H9 (cell line): Measurements from ENCODE around the gene PTPRN2. TPM values are rescaled to one million over a fixed set of nuclear protein-coding genes. Genes with fewer than 3 reads are reported as not detected.

Experiments used
- DNase-seq: peaks from one replicate; pipeline ENCODE4 v3.0.0-alpha.2; 2017
- H2AFZ ChIP-seq: one replicate; pipeline ENCODE4 v1.6.1; 2013; ENCODE audit warnings: mild to moderate bottlenecking, low read length, control low read depth, moderate library complexity
- H2AK5ac ChIP-seq: 2 replicates; pipeline ENCODE4 v1.6.1; 2013; ENCODE audit warnings: low read length, control low read depth, mixed read lengths; ENCODE audit not compliant: insufficient read length
- H2BK120ac ChIP-seq: one replicate; pipeline ENCODE4 v1.6.1; 2013; ENCODE audit warnings: low read depth, mild to moderate bottlenecking, low read length, control low read depth, inconsistent platforms; ENCODE audit not compliant: poor library complexity, severe bottlenecking
- H2BK12ac ChIP-seq: 2 replicates; pipeline ENCODE4 v1.6.1; 2013; ENCODE audit warnings: low read length, control low read depth, mixed read lengths, low read depth; ENCODE audit not compliant: insufficient read length
- H2BK15ac ChIP-seq: 2 replicates; pipeline ENCODE4 v1.6.1; 2013; ENCODE audit warnings: low read depth, low read length, control low read depth
- H2BK20ac ChIP-seq: one replicate; pipeline ENCODE4 v1.6.1; 2013; ENCODE audit warnings: low read depth, mild to moderate bottlenecking, low read length, control low read depth, inconsistent platforms; ENCODE audit not compliant: poor library complexity, severe bottlenecking
- H2BK5ac ChIP-seq: 2 replicates; pipeline ENCODE4 v1.6.1; 2013; ENCODE audit warnings: low read length, control low read depth, mixed read lengths; ENCODE audit not compliant: insufficient read length
- H3K14ac ChIP-seq: 2 replicates; pipeline ENCODE4 v1.6.1; 2013; ENCODE audit warnings: low read length, control low read depth; ENCODE audit not compliant: insufficient read depth
- H3K18ac ChIP-seq: 2 replicates; pipeline ENCODE4 v1.6.1; 2013; ENCODE audit warnings: low read depth, mild to moderate bottlenecking, mixed read lengths, low read length, control low read depth; ENCODE audit not compliant: insufficient read length
- H3K23ac ChIP-seq: 2 replicates; pipeline ENCODE4 v1.6.1; 2013; ENCODE audit warnings: low read length, control low read depth, mixed read lengths, low read depth; ENCODE audit not compliant: insufficient read length
- H3K23me2 ChIP-seq: 2 replicates; pipeline ENCODE4 v1.6.1; 2013; ENCODE audit warnings: low read depth, mild to moderate bottlenecking, mixed read lengths, low read length, control low read depth; ENCODE audit not compliant: insufficient read length, poor library complexity, severe bottlenecking
- H3K27ac ChIP-seq: 2 replicates; pipeline ENCODE4 v1.5.1; 2013; ENCODE audit warnings: low read length, control low read depth, mixed read lengths, low read depth; ENCODE audit not compliant: insufficient read length
- H3K27me3 ChIP-seq: 2 replicates; pipeline ENCODE4 v1.6.1; 2013; ENCODE audit warnings: low read length, control low read depth, inconsistent platforms; ENCODE audit not compliant: insufficient read depth
- H3K4ac ChIP-seq: 2 replicates; pipeline ENCODE4 v1.6.1; 2013; ENCODE audit warnings: low read depth, mild to moderate bottlenecking, control low read depth, inconsistent platforms, low read length, moderate library complexity
- H3K4me1 ChIP-seq: 2 replicates; pipeline ENCODE4 v1.6.1; 2013; ENCODE audit warnings: low read length, control low read depth, inconsistent platforms; ENCODE audit not compliant: insufficient read depth
- H3K4me2 ChIP-seq: 2 replicates; pipeline ENCODE4 v1.6.1; 2013; ENCODE audit warnings: low read length, control low read depth, mixed read lengths; ENCODE audit not compliant: insufficient read length, insufficient read depth
- H3K56ac ChIP-seq: 2 replicates; pipeline ENCODE4 v1.6.1; 2013; ENCODE audit warnings: low read depth, mild to moderate bottlenecking, mixed read lengths, low read length, control low read depth; ENCODE audit not compliant: insufficient read length
- H3K79me1 ChIP-seq: 2 replicates; pipeline ENCODE4 v1.6.1; 2013; ENCODE audit warnings: low read depth, mild to moderate bottlenecking, moderate library complexity, low read length, control low read depth, inconsistent platforms; ENCODE audit not compliant: insufficient read depth, poor library complexity, severe bottlenecking
- H3K79me2 ChIP-seq: 2 replicates; pipeline ENCODE4 v1.6.1; 2013; ENCODE audit warnings: low read length, control low read depth, inconsistent platforms; ENCODE audit not compliant: insufficient read depth
- H3K9ac ChIP-seq: 2 replicates; pipeline ENCODE4 v1.6.1; 2013; ENCODE audit warnings: low read length, control low read depth, mixed read lengths; ENCODE audit not compliant: insufficient read length; ENCODE audit errors: extremely low read depth
- H3K9me3 ChIP-seq: one replicate; pipeline ENCODE4 v1.6.1; 2013; ENCODE audit warnings: low read depth, low read length, inconsistent platforms; ENCODE audit not compliant: control insufficient read depth
- H3T11ph ChIP-seq: one replicate; pipeline ENCODE4 v1.6.1; 2013; ENCODE audit warnings: mild to moderate bottlenecking, low read length, control low read depth, inconsistent platforms
- H4K20me1 ChIP-seq: one replicate; pipeline ENCODE4 v1.6.1; 2013; ENCODE audit not compliant: control insufficient read depth, insufficient read length, insufficient read depth
- H4K5ac ChIP-seq: 2 replicates; pipeline ENCODE4 v1.6.1; 2013; ENCODE audit warnings: low read depth, mild to moderate bottlenecking, mixed read lengths, low read length, control low read depth; ENCODE audit not compliant: insufficient read length
- H4K8ac ChIP-seq: replicated peaks from 2 replicates; pipeline ENCODE4 v1.6.1; 2013; ENCODE audit warnings: low read length, control low read depth, mixed read lengths, low read depth; ENCODE audit not compliant: insufficient read length
- H4K91ac ChIP-seq: 2 replicates; pipeline ENCODE4 v1.6.1; 2013; ENCODE audit warnings: low read depth, mild to moderate bottlenecking, moderate library complexity, mixed read lengths, low read length, control low read depth; ENCODE audit not compliant: insufficient read length
- H3K27ac Mint-ChIP-seq, 3 experiments: 2 replicates in 2 of 3; 3 replicates in 1 of 3; pipeline ENCODE4 v1.8.0; 2020 to 2021; ENCODE audit warnings: mixed read lengths in 3 of 3, mild to moderate bottlenecking in 1 of 3, moderate library complexity in 1 of 3
- H3K27me3 Mint-ChIP-seq: 2 replicates; pipeline ENCODE4 v1.8.0; 2021; ENCODE audit warnings: low read depth, mild to moderate bottlenecking, moderate library complexity, mixed read lengths
- H3K36me3 Mint-ChIP-seq, 3 experiments: 2 replicates in 2 of 3; 3 replicates in 1 of 3; pipeline ENCODE4 v1.8.0; 2020 to 2021; ENCODE audit warnings: low read depth in 3 of 3, mixed read lengths in 3 of 3; ENCODE audit not compliant: insufficient read depth in 1 of 3
- H3K4me1 Mint-ChIP-seq, 2 experiments: 2 replicates each; pipeline ENCODE4 v1.8.0; 2020; ENCODE audit warnings: mixed read lengths in 2 of 2
- H3K4me3 Mint-ChIP-seq, 2 experiments: 2 replicates in 1 of 2; 3 replicates in 1 of 2; pipeline ENCODE4 v1.8.0; 2020 to 2021; ENCODE audit warnings: mild to moderate bottlenecking in 2 of 2, mixed read lengths in 2 of 2, moderate library complexity in 1 of 2
- H3K9me3 Mint-ChIP-seq, 2 experiments: 2 replicates in 1 of 2; 3 replicates in 1 of 2; pipeline ENCODE4 v1.8.0; 2020; ENCODE audit warnings: mild to moderate bottlenecking in 2 of 2, mixed read lengths in 2 of 2, moderate library complexity in 1 of 2
- WGBS: extraction: QIAGEN DNeasy Blood & Tissue Kit; methylation state at CpG from one replicate; pipeline ENCODE4 v1.1.7; 2013; ENCODE audit warnings: missing lambda C conversion rate, low lambda C conversion rate, mixed read lengths; ENCODE audit not compliant: insufficient read length; ENCODE audit errors: extremely low coverage; 5-methylcytosine and 5-hydroxymethylcytosine counted together
- total RNA-seq: library from RNA; stranded (reverse); gene quantifications from 2 replicates; pipeline ENCODE4 v1.2.1, GENCODE V29; 2021
- TF ChIP-seq, protein P1 (sequence below): fragments of 200-600 bp; sonication (generic); conservative IDR thresholded peaks from 3 replicates; pipeline ENCODE4 v1.8.0; 2021; ENCODE audit warnings: antibody characterized with exemption, mild to moderate bottlenecking

PTPRN2 gene
- total RNA-seq, 1 experiment from 2014 or later = 5.2 TPM

DNA sequence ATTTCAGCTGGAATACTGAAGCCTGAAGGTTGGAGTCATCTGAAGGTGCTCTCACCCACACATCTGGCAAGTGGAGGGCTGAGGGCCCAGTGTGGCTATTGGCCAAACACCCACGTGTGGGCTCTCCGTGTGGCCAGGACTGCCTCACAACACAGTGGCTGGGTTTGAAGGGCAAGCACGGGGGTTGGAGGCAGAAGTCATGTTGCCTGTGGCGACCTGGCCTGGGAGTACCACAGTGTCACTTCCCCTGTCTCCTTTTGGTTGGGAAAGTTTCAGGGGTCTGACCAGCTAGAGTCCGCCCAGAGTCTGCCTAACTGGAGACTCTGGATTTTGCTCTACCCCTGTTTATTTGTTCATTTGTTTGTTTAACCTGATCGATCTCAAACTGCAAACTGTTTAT lies 1081.4 kb downstream of the PTPRN2 start:
- peak; percentile 14 for DNase-seq
- Mint-ChIP-seq H3K36me3 (peaks cover 0 to 12% (median 2%) of the 10 kb centered on the region in 3 experiments; a peak in 3 of 7 replicates), H3K4me1 (no peaks in the 10 kb centered on the region), H3K4me3 (no peak overlapping the region), H3K9me3 (peaks cover 23 to 26% of the 10 kb centered on the region in 2 experiments), H3K27me3 (peaks cover 97% of the 10 kb centered on the region), H3K27ac (no peak overlapping the region)
- Histone ChIP-seq H3K9me3 (no peaks in the 10 kb centered on the region), H2BK15ac (no peak overlapping the region), H3K9ac (no peak overlapping the region), H2AK5ac (no peak overlapping the region), H2BK5ac (no peak overlapping the region), H3K4ac (no peak overlapping the region), H3K27ac (no peak overlapping the region), H3K23ac (no peak overlapping the region), H2BK20ac (no peak overlapping the region), H4K20me1 (no peaks in the 10 kb centered on the region), H2BK12ac (no peak overlapping the region), H3K4me2 (no peak overlapping the region), H3K18ac (no peak overlapping the region), H3K23me2 (no peaks in the 10 kb centered on the region), H4K91ac (no peak overlapping the region), H3K4me1 (no peaks in the 10 kb centered on the region), H3K14ac (no peak overlapping the region; the same call in 1 of the 2 replicates), H2BK120ac (no peak overlapping the region), H3K56ac (no peak overlapping the region), H3K79me2 (no peaks in the 10 kb centered on the region), H4K8ac (no peak overlapping the region), H3T11ph (no peak overlapping the region), H3K79me1 (no peaks in the 10 kb centered on the region), H3K27me3 (peaks cover 9% of the 10 kb centered on the region; the same call in 1 of the 2 replicates), H2AFZ (no peak overlapping the region), H4K5ac (no peak overlapping the region)
- WGBS = no CpG with 5 or more reads among the region's 6 CpGs
- TF ChIP-seq, protein P1, sequence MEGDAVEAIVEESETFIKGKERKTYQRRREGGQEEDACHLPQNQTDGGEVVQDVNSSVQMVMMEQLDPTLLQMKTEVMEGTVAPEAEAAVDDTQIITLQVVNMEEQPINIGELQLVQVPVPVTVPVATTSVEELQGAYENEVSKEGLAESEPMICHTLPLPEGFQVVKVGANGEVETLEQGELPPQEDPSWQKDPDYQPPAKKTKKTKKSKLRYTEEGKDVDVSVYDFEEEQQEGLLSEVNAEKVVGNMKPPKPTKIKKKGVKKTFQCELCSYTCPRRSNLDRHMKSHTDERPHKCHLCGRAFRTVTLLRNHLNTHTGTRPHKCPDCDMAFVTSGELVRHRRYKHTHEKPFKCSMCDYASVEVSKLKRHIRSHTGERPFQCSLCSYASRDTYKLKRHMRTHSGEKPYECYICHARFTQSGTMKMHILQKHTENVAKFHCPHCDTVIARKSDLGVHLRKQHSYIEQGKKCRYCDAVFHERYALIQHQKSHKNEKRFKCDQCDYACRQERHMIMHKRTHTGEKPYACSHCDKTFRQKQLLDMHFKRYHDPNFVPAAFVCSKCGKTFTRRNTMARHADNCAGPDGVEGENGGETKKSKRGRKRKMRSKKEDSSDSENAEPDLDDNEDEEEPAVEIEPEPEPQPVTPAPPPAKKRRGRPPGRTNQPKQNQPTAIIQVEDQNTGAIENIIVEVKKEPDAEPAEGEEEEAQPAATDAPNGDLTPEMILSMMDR = no peak
